Activated CD4-positive, CD25-positive, alpha-beta regulatory T cell treated with anti-CD3 and anti-CD28 coated beads, Interleukin-2, amount 50 U/mL, for 72 hours (primary cell): ENCODE results near the gene TUBG2.

ENCODE experiments used
- DNase-seq: peaks from one replicate; pipeline ENCODE4 v3.0.0; 2021

TUBG2 gene

DNA sequence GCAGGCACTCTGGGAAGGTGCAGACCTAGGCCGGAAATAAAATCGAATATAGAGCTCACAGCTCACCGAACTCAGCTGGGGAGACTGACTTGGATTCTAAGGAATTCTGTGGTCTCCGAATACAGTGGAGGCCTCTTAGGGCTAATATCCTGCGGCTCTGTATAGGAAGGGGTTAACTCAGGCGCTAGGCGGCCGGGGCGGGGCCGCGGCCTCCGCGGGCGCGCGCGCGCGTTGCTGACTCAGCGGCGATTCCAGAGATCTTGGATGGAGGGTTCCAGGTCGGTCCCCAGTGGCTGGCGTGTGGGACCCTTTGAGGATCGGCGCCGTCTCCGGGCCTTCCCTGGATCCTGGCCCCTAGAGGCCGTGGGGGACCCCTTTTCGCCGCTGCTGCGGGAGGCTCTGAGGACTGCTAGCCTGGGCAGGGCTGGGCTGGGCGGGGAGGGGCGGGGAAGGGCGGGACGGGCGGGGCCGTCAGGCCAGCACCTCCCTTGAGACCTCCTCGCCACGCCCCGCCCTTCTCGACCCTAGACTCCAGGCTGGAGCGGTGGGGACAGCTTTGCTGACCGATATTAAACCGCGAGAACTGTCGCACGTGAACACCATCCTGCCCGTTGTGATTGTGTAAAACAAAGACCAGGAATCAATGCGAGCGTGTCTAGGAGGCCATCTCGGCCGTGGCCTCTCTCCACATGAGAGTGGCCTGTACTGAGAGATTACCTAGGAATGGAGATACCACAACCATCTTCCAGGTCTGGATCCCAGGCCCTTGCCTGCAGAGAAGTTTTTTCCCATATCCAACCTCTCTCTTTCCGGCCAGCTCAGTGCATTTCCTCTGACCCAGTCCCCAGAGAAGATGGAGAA lies 19.1 kb downstream of the TUBG2 start:
- peak; percentile 85 for DNase-seq

DNA sequence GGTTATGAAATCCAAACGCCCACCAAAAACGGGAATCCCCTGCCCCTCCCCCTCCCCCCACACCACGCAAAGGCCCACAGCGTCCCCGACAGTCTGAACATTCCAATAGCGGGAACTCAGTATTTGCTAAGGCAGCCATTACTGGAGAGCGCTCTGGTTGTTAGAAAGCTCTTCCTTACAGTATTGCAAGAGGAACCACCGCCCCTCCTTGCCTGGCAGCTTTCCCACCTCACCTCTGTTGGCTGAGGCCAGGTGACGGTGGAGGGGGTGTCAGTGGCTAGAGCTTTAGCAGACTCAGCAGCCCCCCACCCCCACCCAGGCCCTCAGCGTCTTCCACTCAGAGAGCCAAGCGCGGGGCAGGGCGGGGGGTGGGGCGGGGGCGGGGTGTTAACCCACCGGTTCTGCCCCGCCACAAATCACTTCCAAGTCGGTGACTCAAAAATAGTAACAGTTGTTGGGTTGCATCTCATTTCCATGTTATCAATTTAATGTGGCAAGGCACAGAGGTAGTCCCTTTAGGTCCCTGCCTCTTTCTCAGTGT lies 19.9 kb downstream of the TUBG2 start:
- DNase-seq = no peak

DNA sequence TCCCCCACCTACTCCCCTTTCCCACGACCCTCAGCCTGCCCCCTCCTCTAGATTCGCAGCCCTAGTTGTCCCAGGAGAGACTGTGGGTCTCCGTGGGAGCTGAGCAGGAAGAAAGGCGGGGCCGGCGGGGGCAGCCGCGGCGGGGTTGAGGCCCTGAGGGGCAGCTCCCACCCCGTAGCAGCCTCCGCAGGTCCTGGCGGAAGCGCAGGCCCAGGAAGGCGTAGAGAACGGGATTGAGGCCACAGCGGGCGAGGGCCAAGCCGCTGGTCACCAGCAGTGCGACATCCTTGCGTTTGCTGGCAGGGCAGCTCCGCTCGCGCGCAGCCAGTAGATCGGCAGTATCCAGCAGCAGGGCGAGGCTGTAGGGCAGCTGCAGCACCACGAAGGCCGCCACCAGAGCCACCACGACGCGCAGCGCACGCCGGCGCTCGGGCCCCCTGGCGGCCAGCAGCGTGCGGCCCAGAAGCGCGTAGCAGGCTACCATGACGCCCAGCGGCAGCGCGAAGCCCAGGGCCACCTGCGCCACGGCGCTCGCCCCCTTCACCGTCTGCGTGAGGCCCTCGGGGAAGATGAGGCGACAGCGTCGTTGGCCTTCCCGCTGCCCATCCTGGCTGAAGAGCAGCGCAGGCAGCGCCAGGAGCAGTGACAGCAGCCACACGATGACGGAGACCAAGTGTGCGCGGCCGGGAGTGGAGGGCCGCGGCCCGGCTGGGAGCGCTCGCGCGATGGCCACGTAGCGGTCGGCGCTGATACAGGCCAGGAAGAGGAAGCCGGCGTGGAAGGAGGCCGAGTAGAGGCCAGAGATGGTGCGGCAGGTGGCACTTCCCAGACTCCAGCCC lies 20.6 kb downstream of the TUBG2 start:
- peak; percentile 78 for DNase-seq

DNA sequence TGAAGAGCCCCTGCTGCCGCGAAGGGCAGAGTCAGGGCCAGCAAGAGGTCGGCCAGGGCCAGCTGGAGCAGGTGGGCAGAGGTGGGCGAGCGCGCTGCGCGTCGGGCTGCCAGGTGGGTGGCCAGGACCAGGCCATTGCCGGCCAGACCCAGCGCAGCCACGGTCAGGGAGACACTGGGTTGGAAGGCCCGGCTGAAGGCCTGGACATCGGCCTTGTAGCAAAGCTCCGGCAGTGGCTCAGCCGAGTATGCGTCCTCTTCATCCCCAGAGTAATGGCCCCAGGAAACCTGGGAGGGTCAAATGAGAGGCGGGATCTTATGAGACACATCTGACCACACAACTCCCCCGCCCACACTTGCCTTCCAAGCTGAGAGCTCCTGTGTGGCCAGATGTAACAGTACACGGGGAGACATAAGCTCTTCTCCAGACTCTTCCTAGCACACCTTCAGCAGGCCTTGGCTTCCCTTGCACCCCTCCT lies 21.3 kb downstream of the TUBG2 start:
- no peak for DNase-seq

DNA sequence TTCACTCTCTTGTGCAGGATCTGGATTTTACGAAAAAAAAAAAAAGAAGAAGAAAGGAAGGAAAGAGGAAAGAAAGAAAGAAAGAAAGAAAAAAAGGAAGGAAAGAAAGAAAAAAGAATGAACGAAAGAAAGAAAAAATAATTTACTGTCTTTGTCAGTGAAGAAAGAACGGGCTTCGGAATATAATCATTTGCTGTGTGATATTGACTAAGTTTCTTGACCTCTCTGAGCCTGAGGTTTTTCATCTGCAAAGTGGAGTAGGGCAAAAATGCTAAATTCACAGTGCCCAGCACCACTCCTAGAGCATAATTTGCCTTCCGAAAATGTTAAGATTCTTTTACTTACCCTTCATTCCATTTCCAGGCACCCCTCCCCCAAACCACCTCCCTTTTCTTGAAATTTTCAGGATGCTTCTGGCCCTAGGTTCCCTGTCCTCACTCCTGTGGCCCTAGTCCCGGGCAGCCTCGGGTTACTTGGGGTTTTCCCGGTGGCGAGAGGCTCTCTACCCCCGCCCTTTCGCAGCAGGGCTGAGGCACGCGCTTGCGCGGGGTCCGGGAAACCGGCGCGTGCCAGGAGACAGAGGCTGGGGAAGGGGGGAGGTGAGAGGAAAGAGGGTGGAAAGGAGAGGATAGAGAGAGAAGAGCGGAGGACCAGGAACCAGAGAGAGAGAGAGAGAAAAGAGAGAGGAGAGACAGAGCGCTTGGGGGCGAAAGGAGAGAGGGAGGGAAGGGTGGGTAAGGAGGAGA lies 23.1 kb downstream of the TUBG2 start, which contains the start of gene CNTNAP1:
CNTNAP1 (plus strand) TSS at position 556 of the 746 bp plus-strand sequence. CDS start 299 bp downstream, outside the sequence.
- DNase-seq = no peak

DNA sequence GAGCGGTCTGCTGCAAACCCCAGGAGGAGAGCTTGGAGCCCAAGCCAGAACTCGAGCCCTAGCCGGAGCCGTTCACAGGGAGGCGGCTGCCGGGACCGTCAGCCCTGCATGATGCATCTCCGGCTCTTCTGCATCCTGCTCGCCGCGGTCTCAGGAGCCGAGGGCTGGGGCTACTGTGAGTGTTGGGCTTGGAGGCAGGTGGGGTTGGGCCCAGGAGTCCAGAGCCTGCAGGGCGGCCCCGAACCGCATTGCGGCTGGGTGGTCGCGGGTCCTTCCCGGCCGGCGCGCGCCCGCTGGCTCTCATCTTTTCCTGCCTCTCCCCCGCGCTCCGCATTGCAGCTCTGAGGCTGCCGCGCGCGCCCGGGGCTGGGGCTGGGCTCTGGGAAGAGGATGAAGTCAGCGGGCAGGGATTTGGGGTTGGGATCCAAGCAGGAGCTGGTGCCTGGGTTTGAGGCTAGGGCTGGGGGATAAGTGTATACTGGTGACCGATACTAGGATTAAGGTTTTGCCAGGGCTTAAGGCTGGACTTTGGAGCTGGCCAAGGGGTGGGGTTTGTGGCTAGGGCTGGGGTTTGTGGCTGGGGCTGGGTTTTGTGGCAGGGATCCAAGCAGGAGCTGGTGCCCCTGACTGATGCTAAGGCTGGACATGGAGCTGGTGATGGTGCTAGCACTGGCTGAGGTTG lies 23.8 kb downstream of the TUBG2 start:
- no peak for DNase-seq

DNA sequence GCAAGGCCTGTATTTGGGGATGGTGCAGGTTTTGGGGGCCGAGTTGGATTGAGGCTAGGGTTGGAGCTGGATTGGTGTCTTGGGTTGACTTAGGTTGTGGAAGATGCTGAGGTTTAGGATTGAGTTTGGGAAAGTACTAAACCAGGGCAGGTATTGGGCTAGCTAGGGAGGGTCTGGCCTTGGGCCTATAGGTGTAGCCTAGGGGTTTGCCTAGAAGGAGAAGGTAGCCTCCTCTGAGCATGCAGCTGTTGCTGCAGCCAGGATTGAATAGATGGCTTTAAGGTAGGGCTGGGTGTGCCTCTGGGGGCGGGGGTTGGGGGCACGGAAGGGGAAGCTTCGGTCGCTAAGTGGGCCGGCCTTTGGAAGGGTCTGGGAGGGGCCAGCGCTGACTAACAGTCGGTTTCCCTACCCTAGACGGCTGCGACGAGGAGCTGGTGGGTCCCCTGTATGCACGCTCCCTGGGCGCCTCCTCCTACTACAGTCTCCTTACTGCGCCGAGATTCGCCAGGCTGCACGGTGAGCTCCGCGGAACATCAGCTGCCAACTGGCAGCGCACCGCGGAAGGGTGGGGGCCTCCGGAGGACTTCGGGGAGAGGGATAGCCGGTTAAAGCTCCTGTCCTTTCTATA lies 24.4 kb downstream of the TUBG2 start:
- no peak for DNase-seq

DNA sequence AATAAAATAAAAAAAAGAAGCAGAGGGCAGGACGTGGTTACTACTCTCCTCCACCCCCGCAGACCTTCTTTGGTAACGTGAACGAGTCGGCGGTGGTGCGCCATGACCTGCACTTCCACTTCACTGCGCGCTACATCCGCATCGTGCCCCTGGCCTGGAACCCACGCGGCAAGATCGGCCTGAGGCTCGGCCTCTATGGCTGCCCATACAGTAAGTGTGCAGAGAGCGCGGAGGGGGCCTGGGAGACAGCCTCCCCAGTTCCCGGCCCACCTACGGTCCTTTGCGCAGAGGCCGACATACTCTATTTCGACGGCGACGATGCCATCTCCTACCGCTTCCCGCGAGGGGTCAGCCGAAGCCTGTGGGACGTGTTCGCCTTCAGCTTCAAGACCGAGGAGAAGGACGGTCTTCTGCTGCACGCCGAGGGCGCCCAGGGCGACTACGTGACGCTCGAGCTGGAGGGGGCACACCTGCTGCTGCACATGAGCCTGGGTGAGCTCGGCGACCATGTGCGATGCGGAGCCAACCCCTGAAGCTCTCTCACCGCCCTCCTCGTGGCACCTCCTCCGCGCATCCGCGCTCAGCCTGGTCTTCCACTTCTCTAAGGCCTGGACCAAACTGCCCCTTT lies 26.0 kb downstream of the TUBG2 start:
- no peak for DNase-seq

DNA sequence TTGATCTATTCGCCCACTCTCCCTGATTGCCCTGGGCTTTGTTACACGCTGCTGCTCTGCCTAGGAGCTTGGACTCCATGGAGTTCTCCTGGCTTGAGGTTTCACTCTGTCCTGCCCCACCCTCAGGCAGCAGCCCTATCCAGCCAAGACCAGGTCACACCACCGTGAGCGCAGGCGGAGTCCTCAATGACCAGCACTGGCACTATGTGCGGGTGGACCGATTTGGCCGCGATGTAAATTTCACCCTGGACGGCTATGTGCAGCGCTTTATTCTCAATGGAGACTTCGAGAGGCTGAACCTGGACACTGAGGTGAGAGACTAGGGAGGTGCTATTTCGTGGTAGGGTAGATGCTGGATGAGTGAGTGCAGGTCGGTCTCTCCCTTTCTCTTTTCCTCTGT lies 26.7 kb downstream of the TUBG2 start:
- no peak for DNase-seq

DNA sequence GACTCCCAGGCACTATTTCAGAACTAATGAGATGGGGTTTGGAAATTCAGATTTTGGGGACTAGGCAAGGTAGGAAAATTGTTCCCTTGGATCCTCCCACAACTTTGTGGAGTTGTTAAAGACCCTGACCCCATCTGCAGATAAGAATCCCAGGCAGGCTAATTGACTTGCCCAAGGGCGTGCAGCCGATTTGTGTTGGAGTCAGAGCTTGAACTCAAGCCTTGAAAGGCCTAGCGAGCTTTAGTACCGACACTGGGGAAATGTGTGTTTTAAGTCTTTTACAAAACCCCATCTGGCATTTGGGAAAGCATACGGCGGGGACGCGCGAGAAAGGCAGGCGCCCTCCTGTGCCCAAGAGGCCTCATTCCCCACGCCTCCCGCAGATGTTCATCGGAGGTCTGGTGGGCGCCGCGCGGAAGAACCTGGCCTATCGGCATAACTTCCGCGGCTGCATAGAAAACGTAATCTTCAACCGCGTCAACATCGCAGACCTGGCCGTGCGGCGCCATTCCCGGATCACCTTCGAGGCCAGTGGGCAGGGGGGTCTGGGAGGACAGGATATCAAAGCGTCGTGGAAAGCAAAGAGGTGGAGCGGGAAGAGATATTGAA lies 27.5 kb downstream of the TUBG2 start:
- DNase-seq = no peak

DNA sequence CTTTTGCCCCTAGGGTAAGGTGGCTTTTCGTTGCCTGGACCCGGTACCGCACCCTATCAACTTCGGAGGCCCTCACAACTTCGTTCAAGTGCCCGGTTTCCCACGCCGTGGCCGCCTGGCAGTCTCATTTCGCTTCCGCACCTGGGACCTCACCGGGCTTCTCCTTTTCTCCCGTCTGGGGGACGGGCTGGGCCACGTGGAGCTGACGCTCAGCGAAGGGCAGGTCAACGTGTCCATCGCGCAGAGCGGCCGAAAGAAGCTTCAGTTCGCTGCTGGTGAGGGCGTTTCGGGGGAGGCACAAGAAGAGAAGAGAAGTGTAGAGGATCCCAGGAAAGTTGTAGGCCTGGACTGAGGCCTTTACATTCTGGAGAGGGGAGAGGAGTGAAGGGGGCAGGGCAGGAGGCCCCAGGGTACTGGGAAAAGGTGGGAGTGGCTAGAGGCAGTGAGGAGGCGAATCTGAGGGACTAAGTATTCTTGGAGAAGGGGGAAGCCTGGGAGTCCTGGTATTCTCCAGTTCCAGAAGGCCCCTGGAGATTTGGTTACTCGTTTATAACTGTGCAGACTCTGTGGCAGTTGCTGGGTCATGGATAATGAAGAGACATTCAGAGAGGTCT lies 28.7 kb downstream of the TUBG2 start:
- DNase-seq = no peak

DNA sequence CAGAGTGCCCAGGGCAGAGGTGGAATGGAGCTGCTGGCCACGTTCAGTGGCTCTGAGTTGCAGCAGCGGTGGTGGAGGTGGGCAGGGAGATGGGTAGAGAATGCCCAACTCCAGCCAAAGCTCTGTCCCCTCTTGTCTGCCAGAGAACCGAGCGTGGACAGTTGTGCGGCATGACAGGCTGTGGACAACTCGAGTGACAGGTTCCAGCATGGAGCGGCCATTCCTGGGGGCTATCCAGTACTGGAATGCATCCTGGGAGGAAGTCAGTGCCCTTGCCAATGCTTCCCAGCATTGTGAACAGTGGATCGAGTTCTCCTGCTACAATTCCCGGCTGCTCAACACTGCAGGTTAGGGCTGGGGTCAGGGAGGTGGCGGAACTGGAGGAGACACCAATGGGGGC lies 31.5 kb downstream of the TUBG2 start:
- DNase-seq = no peak

DNA sequence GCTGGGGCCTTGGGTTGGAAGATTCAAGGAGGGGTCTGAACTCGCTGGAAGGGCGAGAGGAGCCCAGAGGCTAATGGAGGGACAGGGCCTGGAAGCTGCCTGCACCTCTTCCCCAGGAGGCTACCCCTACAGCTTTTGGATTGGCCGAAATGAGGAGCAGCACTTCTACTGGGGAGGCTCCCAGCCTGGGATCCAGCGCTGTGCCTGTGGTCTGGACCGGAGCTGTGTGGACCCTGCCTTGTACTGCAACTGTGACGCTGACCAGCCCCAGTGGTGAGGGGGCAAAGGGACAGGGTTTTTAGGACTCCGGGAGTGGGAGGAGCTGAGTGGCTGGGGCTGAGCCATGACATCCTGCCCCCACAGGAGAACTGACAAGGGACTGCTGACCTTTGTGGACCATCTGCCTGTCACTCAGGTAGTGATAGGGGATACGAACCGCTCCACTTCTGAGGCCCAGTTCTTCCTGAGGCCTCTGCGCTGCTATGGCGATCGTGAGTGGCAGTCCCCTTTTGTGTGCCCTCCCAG lies 32.0 kb downstream of the TUBG2 start:
- DNase-seq = no peak

DNA sequence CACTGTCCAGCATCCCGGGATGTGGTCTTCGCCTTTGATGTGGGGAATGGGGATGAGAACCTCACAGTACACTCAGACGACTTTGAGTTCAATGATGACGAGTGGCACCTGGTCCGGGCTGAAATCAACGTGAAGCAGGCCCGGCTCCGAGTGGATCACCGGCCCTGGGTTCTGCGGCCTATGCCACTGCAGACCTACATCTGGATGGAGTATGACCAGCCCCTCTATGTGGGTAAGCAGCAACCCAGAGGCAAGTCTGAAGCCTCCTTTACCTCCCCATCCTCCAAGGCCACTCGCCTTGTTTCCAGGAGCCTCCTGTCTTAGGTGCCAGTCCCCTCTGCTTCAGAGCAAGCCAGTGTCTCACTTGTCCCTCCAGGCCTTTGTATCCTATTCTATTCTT lies 33.4 kb downstream of the TUBG2 start:
- no peak for DNase-seq

DNA sequence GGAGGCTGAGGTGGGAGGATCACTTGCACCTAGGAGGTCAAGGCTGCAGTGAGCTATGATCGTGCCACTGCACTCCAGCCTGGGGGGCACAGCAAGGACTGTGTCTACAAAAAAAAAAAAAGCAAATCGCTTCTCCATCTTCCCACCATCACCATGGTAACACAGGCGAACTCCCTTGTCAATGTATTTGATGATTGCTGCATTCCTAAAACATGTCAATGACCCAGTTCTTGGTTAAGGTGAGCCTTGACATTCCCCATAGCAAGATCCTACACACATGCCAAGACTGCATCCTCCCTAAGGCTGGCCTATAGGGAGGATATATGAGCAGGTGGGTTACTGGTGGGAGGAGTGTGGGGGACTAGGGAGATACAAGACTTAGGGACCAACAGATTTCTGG lies 35.4 kb downstream of the TUBG2 start:
- no peak for DNase-seq

DNA sequence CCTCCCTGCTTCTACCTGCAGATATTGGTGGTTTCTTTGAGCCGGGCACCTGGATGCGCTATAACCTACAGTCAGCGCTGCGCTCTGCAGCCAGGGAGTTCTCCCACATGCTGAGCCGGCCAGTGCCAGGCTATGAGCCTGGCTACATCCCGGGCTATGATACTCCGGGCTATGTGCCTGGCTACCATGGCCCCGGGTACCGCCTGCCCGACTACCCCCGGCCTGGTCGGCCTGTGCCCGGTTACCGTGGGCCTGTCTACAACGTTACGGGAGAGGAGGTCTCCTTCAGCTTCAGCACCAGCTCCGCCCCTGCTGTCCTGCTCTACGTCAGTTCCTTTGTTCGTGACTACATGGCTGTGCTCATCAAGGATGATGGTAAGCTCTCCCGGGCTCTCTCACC lies 36.4 kb downstream of the TUBG2 start:
- peak; percentile 24 for DNase-seq

DNA sequence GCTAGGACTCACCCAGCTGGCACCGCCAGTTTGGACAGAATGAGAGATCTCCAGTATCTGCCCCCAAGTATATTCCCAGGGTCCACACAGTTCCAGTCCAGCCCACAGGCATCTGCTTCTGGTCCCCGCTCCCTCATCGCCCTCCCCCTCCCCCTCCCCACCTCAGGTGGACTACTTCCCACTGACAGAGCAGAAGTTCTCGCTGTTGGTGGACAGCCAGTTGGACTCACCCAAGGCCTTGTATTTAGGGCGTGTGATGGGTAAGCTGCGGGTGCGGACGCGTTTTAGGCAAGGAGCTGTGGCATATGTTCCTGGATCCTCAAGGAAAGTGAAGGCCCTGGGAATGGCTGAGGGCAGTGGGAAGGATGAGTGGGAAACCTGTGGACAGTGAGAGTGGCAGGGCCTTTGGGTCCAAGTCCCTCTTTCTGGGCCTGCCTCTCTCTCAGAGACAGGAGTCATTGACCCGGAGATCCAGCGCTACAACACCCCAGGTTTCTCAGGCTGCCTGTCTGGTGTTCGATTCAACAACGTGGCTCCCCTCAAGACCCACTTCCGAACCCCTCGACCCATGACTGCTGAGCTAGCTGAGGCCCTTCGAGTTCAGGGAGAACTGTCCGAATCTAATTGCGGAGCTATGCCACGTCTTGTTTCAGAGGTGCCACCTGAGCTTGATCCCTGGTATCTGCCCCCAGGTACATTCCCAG lies 38.2 kb downstream of the TUBG2 start:
- peak; percentile 14 for DNase-seq

DNA sequence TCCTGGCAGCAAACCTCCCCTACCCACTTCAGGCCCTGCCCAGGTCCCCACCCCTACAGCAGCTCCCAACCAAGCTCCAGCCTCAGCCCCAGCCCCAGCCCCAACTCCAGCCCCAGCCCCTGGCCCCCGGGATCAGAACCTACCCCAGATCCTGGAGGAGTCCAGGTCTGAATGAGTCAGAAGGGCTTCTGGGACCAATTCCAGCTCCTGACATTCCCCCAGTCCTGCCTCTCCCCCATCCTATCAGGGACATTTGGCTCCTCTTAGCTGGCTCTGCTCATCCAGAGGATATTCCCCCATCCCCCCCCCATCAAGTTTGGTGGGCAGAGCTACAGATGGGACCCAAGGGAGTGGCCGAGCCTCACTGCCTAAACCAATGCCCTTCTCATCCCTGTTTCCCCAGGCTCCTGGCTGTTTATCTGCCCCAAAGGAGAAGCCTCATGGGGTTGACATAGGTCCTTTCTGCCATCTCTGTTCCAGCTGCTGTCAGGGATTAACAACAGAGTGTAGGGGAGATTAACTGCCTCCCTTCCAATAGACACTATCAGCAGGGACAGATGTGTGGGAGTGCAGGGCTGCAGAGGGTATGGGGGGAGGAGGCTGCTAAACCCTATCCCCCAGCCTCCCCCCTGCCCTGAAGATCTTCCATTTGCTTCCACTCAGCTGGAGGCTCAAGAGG lies 39.8 kb downstream of the TUBG2 start:
- DNase-seq = no peak

DNA sequence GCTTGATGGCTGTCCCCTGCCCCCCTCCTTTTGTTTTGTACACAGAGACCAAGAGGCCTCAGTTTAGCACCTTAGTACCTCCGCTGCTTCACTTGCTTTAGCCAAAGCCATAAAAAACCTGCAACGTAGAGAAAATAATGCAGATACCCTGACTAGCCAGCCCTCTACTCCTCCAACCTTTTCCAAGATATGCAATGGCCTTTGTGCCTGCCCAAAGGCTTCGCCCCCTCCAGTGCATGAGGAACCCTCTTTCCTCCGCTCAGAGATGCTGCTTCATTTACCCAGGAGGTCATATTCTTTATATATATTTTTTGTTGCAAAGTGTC lies 40.3 kb downstream of the TUBG2 start:
- no peak for DNase-seq
